Amygdala (tissue), 56 donors: ENCODE data around the gene PRMT6.
"Not testable (repeated sequence)": the region's sequence is repeated elsewhere in the genome, so short reads cannot be mapped to it uniquely, and the experiment has no call there.

Source experiments
- DNase-seq, 56 donors: peaks; one replicate each; lab custom pipeline; 2025; lab: John Stamatoyannopoulos, UW

PRMT6 gene

GRCh38 chr1:107091418-107091817, 34.9 kb downstream of the PRMT6 start:
- no peak for DNase-seq

GRCh38 chr1:107093395-107093794, 36.9 kb downstream of the PRMT6 start:
- DNase-seq, result not testable (repeated sequence)

- DNase-seq, result no peak
Observed at GRCh38 chr1:107095647-107096046, 39.2 kb downstream of the PRMT6 start.

- DNase-seq, result no peak
Observed at GRCh38 chr1:107096690-107097089, 40.2 kb downstream of the PRMT6 start.

- DNase-seq, result no peak
Observed at GRCh38 chr1:107098961-107099360, 42.5 kb downstream of the PRMT6 start.

GRCh38 chr1:107100331-107100984, 44.0 kb downstream of the PRMT6 start:
- DNase-seq, result no peak

GRCh38 chr1:107105914-107106313, 49.4 kb downstream of the PRMT6 start:
- no peak for DNase-seq
